HFFc6 (cell line): Measurements from ENCODE around the gene PTPRM. TPM values are rescaled to one million over a fixed set of nuclear protein-coding genes. Genes with fewer than 3 reads are reported as not detected.

Experiments
- DNase-seq: peaks from one replicate; pipeline ENCODE4 v3.0.0-alpha.2; 2018
- H3K27ac Mint-ChIP-seq: 2 replicates; pipeline ENCODE4 v1.8.0; 2020; ENCODE audit warnings: mild to moderate bottlenecking, mixed read lengths
- H3K27me3 Mint-ChIP-seq: 2 replicates; pipeline ENCODE4 v1.8.0; 2021; ENCODE audit warnings: mild to moderate bottlenecking, moderate library complexity, mixed read lengths; ENCODE audit not compliant: insufficient read depth
- H3K36me3 Mint-ChIP-seq: 2 replicates; pipeline ENCODE4 v1.8.0; 2021; ENCODE audit warnings: low read depth, mixed read lengths
- H3K4me1 Mint-ChIP-seq: 2 replicates; pipeline ENCODE4 v1.8.0; 2020; ENCODE audit warnings: low read depth, mixed read lengths
- H3K4me3 Mint-ChIP-seq: 2 replicates; pipeline ENCODE4 v1.8.0; 2020; ENCODE audit warnings: mild to moderate bottlenecking, moderate library complexity, mixed read lengths
- H3K9me3 Mint-ChIP-seq: 2 replicates; pipeline ENCODE4 v1.8.0; 2020; ENCODE audit warnings: mild to moderate bottlenecking, mixed read lengths
- total RNA-seq, 6 experiments: library from RNA; stranded (reverse); fragmentation: NEBNext Ultra II Directional; extraction: Animal tissue kit (Norgen Biotek cat#: 25700); gene quantifications; 2 replicates in 1 of 6; 3 replicates in 5 of 6; pipeline ENCODE4 v1.2.3, GENCODE V29; 2021
- TF ChIP-seq, protein P1 (sequence below): fragments of 200-600 bp; sonication (generic); IDR thresholded peaks from 2 replicates; pipeline ENCODE4 v1.5.0; 2021; ENCODE audit warnings: antibody characterized with exemption, mild to moderate bottlenecking

PTPRM gene
- total RNA-seq, 6 experiments from 2014 or later, result 39.4 to 49.8 (median 43.8) TPM

DNA sequence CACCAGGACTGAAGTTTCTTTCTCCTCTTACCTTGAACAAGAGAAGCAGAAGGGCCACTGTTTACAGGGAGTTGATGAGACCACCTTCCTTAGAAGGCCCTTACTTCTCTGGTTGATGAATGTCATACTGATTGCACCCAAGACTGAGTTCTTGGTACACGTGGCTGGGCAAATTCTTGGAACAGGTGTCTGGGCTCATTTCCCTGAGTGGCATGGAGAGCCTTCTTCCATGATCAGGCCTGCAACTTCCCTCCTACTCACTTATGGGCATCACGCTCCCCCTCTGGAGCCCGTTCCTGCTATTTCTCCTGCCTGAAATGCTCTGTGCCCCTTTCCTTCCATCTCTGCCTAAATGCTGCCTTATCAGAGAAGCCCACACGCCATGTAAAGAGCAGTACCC lies 110.3 kb downstream of the PTPRM start:
- Mint-ChIP-seq H3K4me3 (no peak overlapping the region), H3K36me3 (no peaks in the 10 kb centered on the region), H3K27ac (no peak overlapping the region), H3K4me1 (peaks cover 7% of the 10 kb centered on the region), H3K9me3 (no peaks in the 10 kb centered on the region), H3K27me3 (no peaks in the 10 kb centered on the region)
- TF ChIP-seq, protein P1, sequence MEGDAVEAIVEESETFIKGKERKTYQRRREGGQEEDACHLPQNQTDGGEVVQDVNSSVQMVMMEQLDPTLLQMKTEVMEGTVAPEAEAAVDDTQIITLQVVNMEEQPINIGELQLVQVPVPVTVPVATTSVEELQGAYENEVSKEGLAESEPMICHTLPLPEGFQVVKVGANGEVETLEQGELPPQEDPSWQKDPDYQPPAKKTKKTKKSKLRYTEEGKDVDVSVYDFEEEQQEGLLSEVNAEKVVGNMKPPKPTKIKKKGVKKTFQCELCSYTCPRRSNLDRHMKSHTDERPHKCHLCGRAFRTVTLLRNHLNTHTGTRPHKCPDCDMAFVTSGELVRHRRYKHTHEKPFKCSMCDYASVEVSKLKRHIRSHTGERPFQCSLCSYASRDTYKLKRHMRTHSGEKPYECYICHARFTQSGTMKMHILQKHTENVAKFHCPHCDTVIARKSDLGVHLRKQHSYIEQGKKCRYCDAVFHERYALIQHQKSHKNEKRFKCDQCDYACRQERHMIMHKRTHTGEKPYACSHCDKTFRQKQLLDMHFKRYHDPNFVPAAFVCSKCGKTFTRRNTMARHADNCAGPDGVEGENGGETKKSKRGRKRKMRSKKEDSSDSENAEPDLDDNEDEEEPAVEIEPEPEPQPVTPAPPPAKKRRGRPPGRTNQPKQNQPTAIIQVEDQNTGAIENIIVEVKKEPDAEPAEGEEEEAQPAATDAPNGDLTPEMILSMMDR, result no peak
- no peak for DNase-seq

DNA sequence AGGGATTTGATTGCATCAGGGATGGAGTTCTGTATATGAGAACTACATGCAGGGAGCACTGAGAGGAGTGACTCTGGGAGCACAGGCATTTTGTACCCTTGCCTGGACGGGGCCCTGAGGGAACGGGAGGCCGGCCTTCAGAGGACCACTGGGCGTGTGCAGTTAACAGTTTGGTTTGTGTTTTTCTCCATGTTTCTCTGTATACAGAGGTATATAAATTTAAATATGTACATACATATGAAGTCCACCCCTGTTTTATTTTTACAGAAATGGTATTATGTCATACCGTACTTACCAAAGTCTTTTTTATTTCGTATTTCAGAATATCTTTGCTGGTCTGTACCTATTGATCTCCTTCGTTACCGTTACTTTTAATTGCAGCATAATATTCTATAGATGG lies 111.3 kb downstream of the PTPRM start:
- Mint-ChIP-seq H3K9me3 (no peaks in the 10 kb centered on the region), H3K36me3 (no peaks in the 10 kb centered on the region), H3K27ac (no peak overlapping the region), H3K27me3 (no peaks in the 10 kb centered on the region), H3K4me1 (peaks cover 7% of the 10 kb centered on the region), H3K4me3 (no peak overlapping the region)
- TF ChIP-seq, protein P1, result no peak
- no peak for DNase-seq

DNA sequence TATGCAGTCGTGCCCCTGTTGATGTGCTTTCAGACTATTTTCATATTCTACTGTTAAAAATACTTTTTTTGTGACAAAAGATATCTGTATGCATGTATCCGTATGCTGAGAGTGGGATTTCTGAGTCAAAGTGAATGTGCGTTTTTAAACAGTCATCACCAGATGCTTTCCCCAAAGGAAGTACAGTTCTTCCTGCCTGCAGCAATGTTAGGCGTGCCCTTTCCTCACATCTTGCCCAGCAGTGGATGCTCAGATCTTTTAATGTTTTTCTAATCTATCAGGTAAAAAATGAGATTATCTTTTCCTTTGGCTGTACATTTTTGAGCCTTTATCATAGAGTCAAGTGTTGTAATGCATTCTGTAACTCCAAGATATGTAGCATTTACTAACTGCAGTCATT lies 111.7 kb downstream of the PTPRM start:
- Mint-ChIP-seq H3K27ac (no peak overlapping the region), H3K4me1 (peaks cover 7% of the 10 kb centered on the region), H3K36me3 (no peaks in the 10 kb centered on the region), H3K27me3 (no peaks in the 10 kb centered on the region), H3K4me3 (no peak overlapping the region), H3K9me3 (no peaks in the 10 kb centered on the region)
- no peak for DNase-seq
- TF ChIP-seq, protein P1, result no peak

DNA sequence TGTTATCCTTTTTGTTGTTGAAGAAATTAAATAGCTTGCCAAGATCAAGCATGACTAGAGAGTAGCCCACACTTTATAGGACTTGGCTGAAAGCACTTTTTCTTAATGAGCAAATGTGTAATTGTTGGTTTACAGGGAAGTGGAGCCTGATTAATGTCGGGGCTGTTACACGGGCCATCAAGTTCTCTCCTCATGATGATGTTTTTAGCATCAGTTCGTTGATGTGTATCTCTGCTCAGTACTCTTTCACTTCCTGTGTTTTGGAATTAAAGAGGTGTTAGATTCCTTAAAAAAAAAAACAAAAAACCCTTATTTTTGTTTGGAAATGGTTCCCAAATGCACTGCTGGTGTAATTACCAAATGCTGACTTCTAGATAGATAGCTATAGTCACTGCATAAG lies 114.2 kb downstream of the PTPRM start:
- Mint-ChIP-seq H3K27me3 (no peaks in the 10 kb centered on the region; the same call in 1 of the 2 replicates), H3K9me3 (no peaks in the 10 kb centered on the region)

DNA sequence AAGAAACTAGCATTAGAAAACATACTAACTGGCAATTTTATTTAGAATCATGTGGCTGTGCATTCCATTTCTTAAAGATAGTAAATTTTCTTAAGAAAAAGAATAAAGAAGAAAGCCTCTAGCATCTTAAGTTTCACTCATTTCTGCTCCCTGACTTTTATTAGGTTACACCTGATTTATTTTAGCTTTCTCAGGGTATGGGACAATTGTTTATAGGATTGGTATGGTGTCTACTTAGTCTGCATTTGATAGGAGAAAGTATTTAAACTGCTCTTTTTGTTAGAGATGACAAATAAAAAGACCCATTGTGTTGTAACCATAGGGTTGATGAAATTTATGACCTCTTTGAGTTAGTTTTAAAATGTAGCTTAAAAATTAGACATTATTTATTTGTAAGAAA lies 115.2 kb downstream of the PTPRM start:
- TF ChIP-seq, protein P1, result no peak
- peaks cover 15% of the 10 kb centered on the region for H3K4me1 Mint-ChIP-seq
- H3K27me3 Mint-ChIP-seq, result no peaks in the 10 kb centered on the region; the same call in 1 of the 2 replicates

More for the DNA sequence above, 114.2 kb downstream of the PTPRM start:
- TF ChIP-seq, protein P1, result no peak
- H3K4me1 Mint-ChIP-seq, result peaks cover 15% of the 10 kb centered on the region
- no peak overlapping the region for H3K4me3 Mint-ChIP-seq
- no peaks in the 10 kb centered on the region for H3K36me3 Mint-ChIP-seq
- DNase-seq, result no peak
- H3K27ac Mint-ChIP-seq, result no peak overlapping the region

DNA sequence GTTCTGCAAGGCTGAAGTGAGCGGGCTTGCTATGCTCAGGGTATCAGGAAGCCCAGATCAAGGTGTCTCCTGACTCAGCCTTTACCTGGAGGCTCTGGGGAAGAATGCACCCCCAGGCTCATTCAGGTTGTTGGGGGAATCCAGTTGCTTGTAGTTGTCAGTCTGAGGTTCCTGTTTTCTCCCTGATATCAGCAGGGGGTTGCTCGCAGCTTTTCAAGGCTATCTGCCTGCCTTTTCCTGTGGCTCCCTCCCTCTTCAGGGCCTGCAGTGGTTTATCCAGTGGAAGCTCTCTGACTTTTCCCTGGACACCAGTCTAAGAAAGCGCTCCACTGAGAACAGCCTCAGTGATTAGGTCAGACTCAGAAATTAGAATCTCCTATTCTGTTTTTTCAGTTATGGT lies 116.6 kb downstream of the PTPRM start:
- TF ChIP-seq, protein P1, result no peak
- H3K4me3 Mint-ChIP-seq, result no peak overlapping the region
- H3K27me3 Mint-ChIP-seq, result no peaks in the 10 kb centered on the region; the same call in 1 of the 2 replicates
- no peaks in the 10 kb centered on the region for H3K9me3 Mint-ChIP-seq
- H3K27ac Mint-ChIP-seq, result no peak overlapping the region
- H3K4me1 Mint-ChIP-seq, result peaks cover 12% of the 10 kb centered on the region
- no peak for DNase-seq
- no peaks in the 10 kb centered on the region for H3K36me3 Mint-ChIP-seq

More for the DNA sequence above, 115.2 kb downstream of the PTPRM start:
- Mint-ChIP-seq H3K36me3 (no peaks in the 10 kb centered on the region), H3K9me3 (no peaks in the 10 kb centered on the region), H3K27ac (no peak overlapping the region), H3K4me3 (no peak overlapping the region)
- no peak for DNase-seq
